Measurements from ENCODE around the gene ZNF436. TPM values are rescaled to one million over a fixed set of nuclear protein-coding genes. Genes with fewer than 3 reads are reported as not detected.
A peak's percentile ranks its signal among the peaks of the same experiment; 100 is the strongest.

The ZNF436 gene
- total and polyA plus RNA-seq, 2 of the 8 experiments (the other 6 are each of a cell fraction or from before 2014, with no cell fraction given) = 0.65 to 1.8 TPM

DNA sequence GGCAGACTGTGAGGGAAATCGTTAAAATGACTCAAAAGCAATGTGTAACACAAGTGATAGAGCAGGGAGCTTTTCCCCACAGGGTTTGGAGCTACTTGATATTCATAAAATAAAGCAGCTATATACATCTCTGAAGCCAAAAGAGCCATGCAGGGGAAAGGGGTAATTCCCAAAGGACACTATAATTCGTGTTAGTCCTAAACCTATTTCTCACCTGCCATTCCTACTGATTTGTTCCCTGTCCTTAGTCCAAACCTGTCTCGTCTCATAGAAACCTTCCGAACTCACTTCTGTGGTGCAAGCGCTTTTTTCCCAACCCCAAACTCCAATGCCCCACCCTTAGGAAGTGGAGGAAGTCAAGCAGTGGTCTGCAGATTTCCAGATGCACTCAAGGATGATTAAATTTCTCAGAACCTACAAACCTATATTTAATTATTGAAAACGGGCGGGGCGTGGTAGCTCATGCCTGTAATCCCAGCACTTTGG lies 24.6 kb downstream of the ZNF436 start:
- Histone ChIP-seq H3K27ac (ENCODE audit: low read depth, low read length) (peak overlapping the region; percentile 76), H3K23ac (ENCODE audit: insufficient read length) (peak overlapping the region; percentile 18), H4K91ac (replicated peaks; ENCODE audit: insufficient read length, low read length) (peak overlapping the region; percentile 93), H3K79me2 (ENCODE audit: control insufficient read depth in 1 of 2, insufficient read depth in 2 of 2, low read length in 2 of 2) (peaks cover 32 to 38% of the 10 kb centered on the region in 2 experiments), H2BK120ac (replicated peaks; ENCODE audit: low read depth, low read length) (peak overlapping the region; percentile 47), H3K23me2 (ENCODE audit: low read depth, low read length) (peaks cover 8% of the 10 kb centered on the region), H3K4ac (replicated peaks; ENCODE audit: insufficient read length, low read depth, low read length) (peak overlapping the region; percentile 73), H4K20me1 (replicated peaks in 1 of 2; ENCODE audit: control insufficient read depth in 1 of 2, insufficient read depth in 2 of 2, low read length in 2 of 2) (peaks cover 10 to 25% of the 10 kb centered on the region in 2 experiments), H3K9ac (replicated peaks in 1 of 4; ENCODE audit: extremely low read depth in 1 of 4, low read depth in 3 of 4, low read length in 3 of 4) (peak overlapping the region; percentile 61 to 94 (median 85)), H3K56ac (replicated peaks; ENCODE audit: insufficient read length, low read depth, low read length) (peak overlapping the region; percentile 94), H3K4me1 (replicated peaks in 1 of 4; ENCODE audit: control insufficient read depth in 3 of 4, insufficient read depth in 4 of 4, low read length in 3 of 4) (peaks cover 0 to 8% (median 3%) of the 10 kb centered on the region in 4 experiments; a peak in 1 of 7 replicates), H3K18ac (ENCODE audit: extremely low read depth, low read length) (peak overlapping the region; percentile 76), H3K36me3 (ENCODE audit: control insufficient read depth in 2 of 4, insufficient read depth in 4 of 4, low read length in 3 of 4) (no peaks in the 10 kb centered on the region), H3K4me2 (ENCODE audit: insufficient read depth in 1 of 2, low read depth in 2 of 2, low read length in 2 of 2) (peak overlapping the region; percentile 97 to 99), H2BK15ac (ENCODE audit: low read length) (peak overlapping the region; percentile 36; the same call in 1 of the 2 replicates), H4K8ac (ENCODE audit: extremely low read depth, insufficient read depth, low read length) (peak overlapping the region; percentile 95; the same call in 1 of the 2 replicates), H2AK5ac (ENCODE audit: low read depth, low read length) (no peak overlapping the region), H4K5ac (ENCODE audit: insufficient read length, low read depth, low read length) (peak overlapping the region; percentile 82), H2AFZ (ENCODE audit: low read length) (peak overlapping the region; percentile 99), H3K79me1 (ENCODE audit: low read depth, low read length) (no peaks in the 10 kb centered on the region), H3K4me3 (ENCODE audit: extremely low read depth in 1 of 4, insufficient read depth in 2 of 4, low read depth in 3 of 4, low read length in 4 of 4) (peak overlapping the region; percentile 43 to 91 (median 74)), H2BK5ac (ENCODE audit: low read depth, low read length) (peak overlapping the region; percentile 83; the same call in 1 of the 2 replicates), H3K9me3 (ENCODE audit: insufficient read depth in 2 of 2, low read depth in 1 of 2, low read length in 1 of 2) (no peaks in the 10 kb centered on the region), H2BK12ac (ENCODE audit: low read depth, low read length) (no peak overlapping the region), H3K27me3 (replicated peaks in 1 of 4; ENCODE audit: control insufficient read depth in 3 of 4, extremely low read depth in 1 of 4, insufficient read depth in 3 of 4, low read length in 3 of 4) (peaks cover 7 to 35% (median 20%) of the 10 kb centered on the region in 4 experiments), H2BK20ac (ENCODE audit: low read length) (no peak overlapping the region), H3K14ac (ENCODE audit: insufficient read length) (peak overlapping the region; percentile 58)
- no peak for DNase-seq (ENCODE audit: low read depth in 1 of 2, low spot score in 2 of 2)
- FAIRE-seq = no peak
- 63% methylated on average over 8 of the region's 8 CpGs; no CpG with 5 or more reads in 1 of the 2 experiments for WGBS, 2 experiments (ENCODE audit: extremely low coverage in 1 of 2, insufficient coverage in 1 of 2, insufficient read length in 1 of 2, insufficient replicate concordance in 2 of 2, low coverage in 1 of 2, low lambda C conversion rate in 2 of 2, missing lambda C conversion rate in 1 of 2)
- TF ChIP-seq TEAD4 (IDR thresholded peaks at IDR 0.05; ENCODE audit: low read depth, low read length) = no peak
- TF ChIP-seq SUZ12 (IDR thresholded peaks at IDR 0.05; ENCODE audit: low read length) = 0 out of 2 replicates have a peak, but pooled peaks have one; percentile 16
- POLR2A ChIA-PET (ENCODE audit: partially characterized antibody) = interaction anchor here (0.9 to 1.7 kb wide), 17 partner anchors 10 to 347 kb away, joined by 3 to 23 read pairs (median 5); partner anchors contain the start of genes RPL11, TCEA3 and ZNF436
- CTCF ChIA-PET (ENCODE audit: partially characterized antibody) = interaction anchor here (0.8 to 1.4 kb wide), 3 partner anchors 59 to 221 kb away, joined by 4 to 6 read pairs (median 4); no protein-coding TSS in a partner anchor
